ENCODE data around the gene SERPINA5.

SERPINA5 gene

DNA sequence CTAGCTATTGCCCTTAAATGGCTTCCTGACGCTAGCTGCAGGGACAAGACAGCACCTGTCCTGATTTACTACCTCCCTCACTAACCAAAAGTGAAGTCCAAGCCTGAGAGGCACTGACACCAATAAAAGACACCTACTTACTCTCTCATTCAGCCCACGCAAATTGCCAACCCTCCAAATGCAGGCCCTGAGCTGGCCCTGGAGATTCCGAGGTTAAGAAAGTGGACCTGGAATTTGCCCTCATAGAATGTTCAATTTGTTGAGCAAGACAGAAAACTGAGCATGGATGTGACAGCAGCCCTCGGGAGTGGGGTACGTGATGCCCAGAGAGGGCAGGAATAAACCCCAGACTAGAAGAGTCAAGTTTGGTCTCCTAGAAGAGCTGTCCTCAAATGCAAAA lies 47.4 kb downstream of the SERPINA5 start:
- no peak for ATAC-seq
- TF ChIP-seq ZNF8 (CRISPR knock-in tag; IDR thresholded peaks at IDR 0.05) = no peak
- TF ChIP-seq, protein P1, sequence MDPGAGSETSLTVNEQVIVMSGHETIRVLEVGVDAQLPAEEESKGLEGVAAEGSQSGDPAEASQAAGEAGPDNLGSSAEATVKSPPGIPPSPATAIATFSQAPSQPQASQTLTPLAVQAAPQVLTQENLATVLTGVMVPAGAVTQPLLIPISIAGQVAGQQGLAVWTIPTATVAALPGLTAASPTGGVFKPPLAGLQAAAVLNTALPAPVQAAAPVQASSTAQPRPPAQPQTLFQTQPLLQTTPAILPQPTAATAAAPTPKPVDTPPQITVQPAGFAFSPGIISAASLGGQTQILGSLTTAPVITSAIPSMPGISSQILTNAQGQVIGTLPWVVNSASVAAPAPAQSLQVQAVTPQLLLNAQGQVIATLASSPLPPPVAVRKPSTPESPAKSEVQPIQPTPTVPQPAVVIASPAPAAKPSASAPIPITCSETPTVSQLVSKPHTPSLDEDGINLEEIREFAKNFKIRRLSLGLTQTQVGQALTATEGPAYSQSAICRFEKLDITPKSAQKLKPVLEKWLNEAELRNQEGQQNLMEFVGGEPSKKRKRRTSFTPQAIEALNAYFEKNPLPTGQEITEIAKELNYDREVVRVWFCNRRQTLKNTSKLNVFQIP (CRISPR knock-in tag; IDR thresholded peaks at IDR 0.05; ENCODE audit: borderline replicate concordance, low read depth) = no peak
- TF ChIP-seq ARNTL (CRISPR knock-in tag; IDR thresholded peaks at IDR 0.05; ENCODE audit: borderline replicate concordance, low read depth) = no peak
- TF ChIP-seq CSDC2 (CRISPR knock-in tag; IDR thresholded peaks at IDR 0.05) = no peak
- TF ChIP-seq, protein P2, sequence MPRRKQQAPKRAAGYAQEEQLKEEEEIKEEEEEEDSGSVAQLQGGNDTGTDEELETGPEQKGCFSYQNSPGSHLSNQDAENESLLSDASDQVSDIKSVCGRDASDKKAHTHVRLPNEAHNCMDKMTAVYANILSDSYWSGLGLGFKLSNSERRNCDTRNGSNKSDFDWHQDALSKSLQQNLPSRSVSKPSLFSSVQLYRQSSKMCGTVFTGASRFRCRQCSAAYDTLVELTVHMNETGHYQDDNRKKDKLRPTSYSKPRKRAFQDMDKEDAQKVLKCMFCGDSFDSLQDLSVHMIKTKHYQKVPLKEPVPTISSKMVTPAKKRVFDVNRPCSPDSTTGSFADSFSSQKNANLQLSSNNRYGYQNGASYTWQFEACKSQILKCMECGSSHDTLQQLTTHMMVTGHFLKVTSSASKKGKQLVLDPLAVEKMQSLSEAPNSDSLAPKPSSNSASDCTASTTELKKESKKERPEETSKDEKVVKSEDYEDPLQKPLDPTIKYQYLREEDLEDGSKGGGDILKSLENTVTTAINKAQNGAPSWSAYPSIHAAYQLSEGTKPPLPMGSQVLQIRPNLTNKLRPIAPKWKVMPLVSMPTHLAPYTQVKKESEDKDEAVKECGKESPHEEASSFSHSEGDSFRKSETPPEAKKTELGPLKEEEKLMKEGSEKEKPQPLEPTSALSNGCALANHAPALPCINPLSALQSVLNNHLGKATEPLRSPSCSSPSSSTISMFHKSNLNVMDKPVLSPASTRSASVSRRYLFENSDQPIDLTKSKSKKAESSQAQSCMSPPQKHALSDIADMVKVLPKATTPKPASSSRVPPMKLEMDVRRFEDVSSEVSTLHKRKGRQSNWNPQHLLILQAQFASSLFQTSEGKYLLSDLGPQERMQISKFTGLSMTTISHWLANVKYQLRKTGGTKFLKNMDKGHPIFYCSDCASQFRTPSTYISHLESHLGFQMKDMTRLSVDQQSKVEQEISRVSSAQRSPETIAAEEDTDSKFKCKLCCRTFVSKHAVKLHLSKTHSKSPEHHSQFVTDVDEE (CRISPR knock-in tag; IDR thresholded peaks at IDR 0.05) = no peak
- TF ChIP-seq, protein P3, sequence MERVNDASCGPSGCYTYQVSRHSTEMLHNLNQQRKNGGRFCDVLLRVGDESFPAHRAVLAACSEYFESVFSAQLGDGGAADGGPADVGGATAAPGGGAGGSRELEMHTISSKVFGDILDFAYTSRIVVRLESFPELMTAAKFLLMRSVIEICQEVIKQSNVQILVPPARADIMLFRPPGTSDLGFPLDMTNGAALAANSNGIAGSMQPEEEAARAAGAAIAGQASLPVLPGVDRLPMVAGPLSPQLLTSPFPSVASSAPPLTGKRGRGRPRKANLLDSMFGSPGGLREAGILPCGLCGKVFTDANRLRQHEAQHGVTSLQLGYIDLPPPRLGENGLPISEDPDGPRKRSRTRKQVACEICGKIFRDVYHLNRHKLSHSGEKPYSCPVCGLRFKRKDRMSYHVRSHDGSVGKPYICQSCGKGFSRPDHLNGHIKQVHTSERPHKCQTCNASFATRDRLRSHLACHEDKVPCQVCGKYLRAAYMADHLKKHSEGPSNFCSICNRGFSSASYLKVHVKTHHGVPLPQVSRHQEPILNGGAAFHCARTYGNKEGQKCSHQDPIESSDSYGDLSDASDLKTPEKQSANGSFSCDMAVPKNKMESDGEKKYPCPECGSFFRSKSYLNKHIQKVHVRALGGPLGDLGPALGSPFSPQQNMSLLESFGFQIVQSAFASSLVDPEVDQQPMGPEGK (CRISPR knock-in tag; IDR thresholded peaks at IDR 0.05; ENCODE audit: borderline replicate concordance) = no peak
- TF ChIP-seq PPARA (CRISPR knock-in tag; IDR thresholded peaks at IDR 0.05; ENCODE audit: borderline replicate concordance) = no peak
- TF ChIP-seq GLIS3 (CRISPR knock-in tag; IDR thresholded peaks at IDR 0.05) = no peak
- TF ChIP-seq ISL1 (CRISPR knock-in tag; IDR thresholded peaks at IDR 0.05) = no peak

DNA sequence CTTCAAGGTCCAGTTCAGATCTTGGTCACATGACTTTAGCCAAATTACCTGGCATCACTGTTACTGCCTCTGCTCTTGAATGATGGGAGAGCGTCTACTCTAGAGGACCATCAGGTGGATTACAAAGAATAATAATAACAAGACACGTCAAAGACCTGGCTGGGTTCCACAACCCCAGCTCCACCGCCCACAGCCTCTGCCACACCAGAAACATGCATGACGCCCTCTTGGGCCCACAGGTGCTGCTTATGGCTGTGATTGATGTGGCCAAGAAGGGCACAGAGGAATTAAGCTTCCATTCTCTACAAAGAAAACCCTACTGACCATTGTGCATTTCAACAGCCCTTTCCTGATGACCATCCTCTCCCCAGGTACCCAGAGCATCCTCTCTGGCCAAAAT lies 49.2 kb downstream of the SERPINA5 start:
- TF ChIP-seq ARNTL (CRISPR knock-in tag; IDR thresholded peaks at IDR 0.05; ENCODE audit: borderline replicate concordance, low read depth) (no peak), TCF4 (CRISPR knock-in tag; IDR thresholded peaks at IDR 0.05; ENCODE audit: borderline replicate concordance) (no peak), ZFP30 (CRISPR knock-in tag; IDR thresholded peaks at IDR 0.05) (no peak), CSDC2 (CRISPR knock-in tag; IDR thresholded peaks at IDR 0.05) (no peak), BACH2 (CRISPR knock-in tag; IDR thresholded peaks at IDR 0.05; ENCODE audit: borderline replicate concordance) (no peak), ISL1 (CRISPR knock-in tag; IDR thresholded peaks at IDR 0.05) (no peak), ZFP3 (CRISPR knock-in tag; IDR thresholded peaks at IDR 0.05) (no peak), TOX (CRISPR knock-in tag; IDR thresholded peaks at IDR 0.05; ENCODE audit: borderline replicate concordance) (no peak), ESRRG (CRISPR knock-in tag; IDR thresholded peaks at IDR 0.05) (no peak), ZNF565 (CRISPR knock-in tag; conservative IDR thresholded peaks at IDR 0.05; ENCODE audit: low read depth) (no peak), RARB (CRISPR knock-in tag; IDR thresholded peaks at IDR 0.05) (no peak)
- TF ChIP-seq, protein P1 (CRISPR knock-in tag; IDR thresholded peaks at IDR 0.05; ENCODE audit: borderline replicate concordance, low read depth) = no peak
- TF ChIP-seq, protein P4, sequence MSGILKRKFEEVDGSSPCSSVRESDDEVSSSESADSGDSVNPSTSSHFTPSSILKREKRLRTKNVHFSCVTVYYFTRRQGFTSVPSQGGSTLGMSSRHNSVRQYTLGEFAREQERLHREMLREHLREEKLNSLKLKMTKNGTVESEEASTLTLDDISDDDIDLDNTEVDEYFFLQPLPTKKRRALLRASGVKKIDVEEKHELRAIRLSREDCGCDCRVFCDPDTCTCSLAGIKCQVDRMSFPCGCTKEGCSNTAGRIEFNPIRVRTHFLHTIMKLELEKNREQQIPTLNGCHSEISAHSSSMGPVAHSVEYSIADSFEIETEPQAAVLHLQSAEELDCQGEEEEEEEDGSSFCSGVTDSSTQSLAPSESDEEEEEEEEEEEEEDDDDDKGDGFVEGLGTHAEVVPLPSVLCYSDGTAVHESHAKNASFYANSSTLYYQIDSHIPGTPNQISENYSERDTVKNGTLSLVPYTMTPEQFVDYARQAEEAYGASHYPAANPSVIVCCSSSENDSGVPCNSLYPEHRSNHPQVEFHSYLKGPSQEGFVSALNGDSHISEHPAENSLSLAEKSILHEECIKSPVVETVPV (CRISPR knock-in tag; IDR thresholded peaks at IDR 0.05) = no peak
- TF ChIP-seq, protein P2 (CRISPR knock-in tag; IDR thresholded peaks at IDR 0.05) = no peak
- ATAC-seq = no peak
